Heart left ventricle (tissue), 13 donors: Measurements from ENCODE around the gene ARID2.

Experiments
- CTCF ChIP-seq, 12 donors: fragments of 200-600 bp; sonication (generic) in 4 of 12; IDR thresholded peaks; one replicate each; pipeline versions ENCODE4 v1.5.0 to v1.8.0; 2018 to 2022; ENCODE audit warnings: antibody characterized with exemption in 12 of 12, mild to moderate bottlenecking in 5 of 12
- POLR2A ChIP-seq, 2 donors: fragments of 450-650 bp; IDR thresholded peaks; one replicate each; pipeline ENCODE4 v1.6.1; 2017; ENCODE audit warnings: antibody characterized with exemption in 2 of 2, mild to moderate bottlenecking in 2 of 2, moderate library complexity in 2 of 2
- donor health status: ischemic (EF 13 %, LVEDD 7.1; RV severe dilation, severe dysfunction).
- donor health status: DM: no; HTN: yes; CAD: no.
- donor health status: DM: no; HTN: no; CAD: no.
- donor health status: ischemic (EF 25% LVEDD 6.9; RV normal size, moderate dysfunction).
- donor health status: ischemic (EF 25% LVEDD 5.7; RV mildly dilated, moderate dysfunction).
- donor health status: ischemic (EF 35%, LVEDD 5.7; RV mildly dilated, moderate dysfunction).
- donor health status: nonischemic (EF 11% LVEDD 7.7; RV severe dilation, severe dysfunction).
- donor health status: DM: yes; HTN: yes; CAD: no.
- donor health status: PGD.
- donor health status: ischemic (EF 29% LVEDD 5.4; RV normal size, mild dysfunction).
- donor health status: nonischemic (EF 23%, LVEDD 6.1; RV moderate dilation, normal function).

DNA sequence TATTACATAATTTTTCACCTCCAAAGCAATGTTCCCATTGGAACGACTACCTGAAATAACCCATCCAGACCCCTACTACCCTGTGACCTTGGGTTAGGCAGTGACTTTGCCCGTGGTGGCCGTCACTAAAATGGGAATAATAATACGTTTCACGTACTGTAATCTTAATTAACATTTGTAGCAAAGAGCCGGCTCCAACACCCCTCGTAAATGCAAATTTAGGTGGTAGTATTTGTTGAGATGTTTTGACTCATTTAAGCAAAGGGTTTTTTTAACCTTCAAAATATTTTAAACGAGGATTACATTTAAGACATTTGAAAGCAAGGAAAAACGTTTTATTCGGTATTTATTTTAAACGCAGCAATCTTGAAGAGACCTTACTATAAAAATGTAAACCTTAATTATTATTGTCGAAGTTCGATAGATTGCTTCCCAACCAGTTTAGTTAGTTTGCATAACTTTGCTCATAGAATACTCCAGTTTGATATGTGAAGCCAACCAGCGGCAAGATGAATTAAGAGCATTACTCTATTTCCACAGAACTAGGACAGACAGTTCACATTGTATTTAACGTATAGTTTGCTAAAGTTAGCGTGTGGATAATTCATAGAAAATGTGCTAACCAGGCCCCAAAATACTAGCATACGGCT is 1.4 kb upstream of the ARID2 start:
- TF ChIP-seq CTCF (IDR thresholded peaks at IDR 0.05) (no peak), POLR2A (IDR thresholded peaks at IDR 0.05) (no peak)
